GM12801 (cell line): ENCODE measurements around the gene LEUTX.

Source experiments
- TF ChIP-seq, protein P1 (sequence below): IDR thresholded peaks from one replicate; pipeline ENCODE4 v1.5.1; 2011; ENCODE audit warnings: control low read depth; ENCODE audit not compliant: insufficient read length; ENCODE audit errors: extremely low read depth

The LEUTX gene

GRCh38 chr19:39817888-39818561 lies 39.4 kb downstream of the LEUTX start:
- TF ChIP-seq, protein P1, sequence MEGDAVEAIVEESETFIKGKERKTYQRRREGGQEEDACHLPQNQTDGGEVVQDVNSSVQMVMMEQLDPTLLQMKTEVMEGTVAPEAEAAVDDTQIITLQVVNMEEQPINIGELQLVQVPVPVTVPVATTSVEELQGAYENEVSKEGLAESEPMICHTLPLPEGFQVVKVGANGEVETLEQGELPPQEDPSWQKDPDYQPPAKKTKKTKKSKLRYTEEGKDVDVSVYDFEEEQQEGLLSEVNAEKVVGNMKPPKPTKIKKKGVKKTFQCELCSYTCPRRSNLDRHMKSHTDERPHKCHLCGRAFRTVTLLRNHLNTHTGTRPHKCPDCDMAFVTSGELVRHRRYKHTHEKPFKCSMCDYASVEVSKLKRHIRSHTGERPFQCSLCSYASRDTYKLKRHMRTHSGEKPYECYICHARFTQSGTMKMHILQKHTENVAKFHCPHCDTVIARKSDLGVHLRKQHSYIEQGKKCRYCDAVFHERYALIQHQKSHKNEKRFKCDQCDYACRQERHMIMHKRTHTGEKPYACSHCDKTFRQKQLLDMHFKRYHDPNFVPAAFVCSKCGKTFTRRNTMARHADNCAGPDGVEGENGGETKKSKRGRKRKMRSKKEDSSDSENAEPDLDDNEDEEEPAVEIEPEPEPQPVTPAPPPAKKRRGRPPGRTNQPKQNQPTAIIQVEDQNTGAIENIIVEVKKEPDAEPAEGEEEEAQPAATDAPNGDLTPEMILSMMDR: no peak

- TF ChIP-seq, protein P1: no peak
These were observed 40.0 kb downstream of the LEUTX start for GRCh38 chr19:39818626-39819097.

DNA sequence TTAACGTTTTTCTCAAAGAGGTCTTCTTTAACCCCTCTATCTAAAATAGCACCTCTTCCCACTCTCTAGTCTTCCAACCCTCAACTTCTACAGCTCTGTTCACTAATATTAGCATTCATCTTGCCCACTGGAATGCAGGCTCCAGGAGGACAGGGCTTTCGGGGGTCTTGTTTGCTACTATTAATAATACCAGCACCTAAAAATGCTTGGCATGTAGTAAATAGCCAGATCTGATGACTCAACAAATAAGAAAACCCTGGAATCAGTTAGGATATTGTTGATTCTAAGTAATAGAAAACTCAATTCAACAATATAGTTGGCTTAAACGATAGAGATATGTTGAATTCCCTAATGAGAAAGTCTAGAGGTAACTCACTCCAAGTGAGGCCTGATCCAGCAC lies 41.1 kb downstream of the LEUTX start:
- TF ChIP-seq, protein P1: no peak

- TF ChIP-seq, protein P1: no peak
These were observed 42.0 kb downstream of the LEUTX start for GRCh38 chr19:39820696-39821095.

GRCh38 chr19:39823686-39824085 lies 45.0 kb downstream of the LEUTX start:
- TF ChIP-seq, protein P1: no peak

DNA sequence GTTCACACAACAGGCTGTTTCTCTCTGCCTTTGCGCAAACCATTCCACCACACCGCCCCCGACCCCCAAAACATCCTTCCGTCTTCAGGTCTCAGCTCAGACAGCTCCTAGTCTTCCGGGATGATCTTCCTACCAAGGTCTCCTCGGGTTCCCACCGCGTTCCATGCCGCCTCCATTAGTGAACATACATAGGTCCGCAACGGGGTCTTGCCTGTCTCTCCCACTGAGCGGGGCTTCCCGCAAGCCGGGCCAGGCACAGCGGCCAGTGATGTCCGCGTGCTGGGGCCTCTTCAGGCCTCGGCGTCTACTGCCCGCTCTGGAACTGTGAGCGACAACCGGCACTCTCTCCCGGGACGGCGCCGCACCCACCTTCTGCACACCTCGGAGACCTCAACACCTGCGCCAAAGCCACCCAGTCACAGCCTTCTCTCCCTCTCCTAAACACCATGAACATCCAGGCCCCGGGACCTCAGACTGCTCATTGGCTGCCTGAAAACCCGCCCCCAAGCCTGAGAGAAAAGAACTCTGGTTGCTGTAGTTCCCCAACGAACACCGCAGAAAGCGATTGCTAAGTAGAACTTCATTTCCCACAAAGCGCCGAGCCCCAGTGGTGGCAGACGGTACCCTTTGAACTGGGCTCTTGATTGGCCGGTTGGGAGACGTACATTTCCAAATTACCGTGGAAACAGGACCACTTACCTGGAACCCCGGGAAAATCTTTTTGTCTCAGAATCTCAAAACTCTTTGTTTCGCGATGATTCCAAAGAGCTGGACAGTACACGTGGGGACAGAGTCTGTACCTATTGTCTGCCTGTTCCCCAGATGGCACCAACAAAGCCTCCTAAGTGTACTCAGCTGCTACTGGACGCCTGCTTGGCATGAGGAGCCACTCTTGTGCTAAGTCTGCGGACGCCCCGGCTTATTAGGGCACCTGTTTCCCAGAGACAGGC lies 45.8 kb downstream of the LEUTX start:
- TF ChIP-seq, protein P1: no peak

DNA sequence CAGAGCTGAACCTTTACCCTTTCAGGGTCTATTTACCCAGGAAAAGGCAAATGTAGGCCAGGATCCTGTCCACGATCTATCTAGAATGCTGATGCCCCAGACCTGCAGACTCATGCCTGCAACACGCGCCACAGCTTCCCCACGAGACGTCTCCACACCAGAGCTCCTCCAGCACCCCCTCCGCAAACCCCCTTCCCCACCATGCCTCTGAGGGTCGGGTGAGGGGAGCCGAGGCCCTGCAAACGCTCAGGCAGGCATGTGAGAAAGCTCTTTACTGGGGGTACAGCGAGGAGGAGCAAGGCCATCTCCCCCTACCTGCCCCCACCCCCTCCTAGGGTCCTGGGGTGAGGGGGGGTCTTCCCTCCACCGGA lies 46.4 kb downstream of the LEUTX start:
- TF ChIP-seq, protein P1: no peak
